HuH-7.5 (cell line): ENCODE measurements around the gene CYP1A2.

Experiments used
- DNase-seq: peaks from one replicate; pipeline ENCODE4 v3.0.0; 2011; ENCODE audit warnings: low spot score

CYP1A2 gene

GRCh38 chr15:74804935-74805334 is 56.3 kb downstream of the CYP1A2 start:
- no peak for DNase-seq
